Stromal cell of bone marrow (primary cell): ENCODE measurements around the gene LRCH1.
A peak's percentile ranks its signal among the peaks of the same experiment; 100 is the strongest.
"Not testable (repeated sequence)": the region's sequence is repeated elsewhere in the genome, so short reads cannot be mapped to it uniquely, and the experiment has no call there.

ENCODE experiments used
- DNase-seq: peaks from one replicate; pipeline ENCODE4 v3.0.0-alpha.2; 2012; ENCODE audit warnings: low read depth

Gene LRCH1, protein sequence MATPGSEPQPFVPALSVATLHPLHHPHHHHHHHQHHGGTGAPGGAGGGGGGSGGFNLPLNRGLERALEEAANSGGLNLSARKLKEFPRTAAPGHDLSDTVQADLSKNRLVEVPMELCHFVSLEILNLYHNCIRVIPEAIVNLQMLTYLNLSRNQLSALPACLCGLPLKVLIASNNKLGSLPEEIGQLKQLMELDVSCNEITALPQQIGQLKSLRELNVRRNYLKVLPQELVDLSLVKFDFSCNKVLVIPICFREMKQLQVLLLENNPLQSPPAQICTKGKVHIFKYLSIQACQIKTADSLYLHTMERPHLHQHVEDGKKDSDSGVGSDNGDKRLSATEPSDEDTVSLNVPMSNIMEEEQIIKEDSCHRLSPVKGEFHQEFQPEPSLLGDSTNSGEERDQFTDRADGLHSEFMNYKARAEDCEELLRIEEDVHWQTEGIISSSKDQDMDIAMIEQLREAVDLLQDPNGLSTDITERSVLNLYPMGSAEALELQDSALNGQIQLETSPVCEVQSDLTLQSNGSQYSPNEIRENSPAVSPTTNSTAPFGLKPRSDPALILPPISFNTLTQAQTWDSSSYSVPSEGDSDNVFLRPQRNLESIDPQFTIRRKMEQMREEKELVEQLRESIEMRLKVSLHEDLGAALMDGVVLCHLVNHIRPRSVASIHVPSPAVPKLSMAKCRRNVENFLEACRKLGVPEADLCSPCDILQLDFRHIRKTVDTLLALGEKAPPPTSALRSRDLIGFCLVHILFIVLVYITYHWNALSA

DNA sequence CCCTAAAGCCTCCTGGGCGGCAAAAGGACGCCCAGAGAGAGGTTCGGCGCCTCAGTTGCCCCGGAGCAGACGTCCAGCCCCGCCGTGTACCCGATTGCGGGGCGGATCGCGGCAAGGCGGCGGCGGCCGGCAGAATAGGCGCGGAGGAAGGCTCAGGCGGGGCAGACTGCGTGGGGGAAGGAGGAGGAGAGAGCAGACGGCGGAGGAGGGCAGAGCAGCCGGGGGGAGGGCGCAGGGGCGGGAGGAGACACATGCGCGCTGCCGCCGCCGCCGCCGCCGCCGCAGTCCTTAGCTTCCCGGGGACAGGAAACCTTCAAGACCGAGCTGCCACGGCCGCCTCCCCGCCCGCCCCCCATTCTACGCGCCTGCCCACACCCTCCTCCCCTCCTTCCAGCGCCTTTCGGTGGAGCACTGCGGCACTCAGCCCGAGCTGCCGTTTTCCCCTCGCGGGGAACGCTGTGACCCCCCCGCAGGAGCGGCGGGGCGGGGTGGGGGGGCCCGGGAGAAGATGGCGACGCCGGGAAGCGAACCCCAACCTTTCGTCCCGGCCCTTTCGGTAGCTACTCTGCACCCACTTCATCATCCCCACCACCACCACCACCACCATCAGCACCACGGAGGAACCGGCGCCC lies at the start of gene LRCH1:
TSS of gene LRCH1 (plus strand) at position 282 of the 632 bp plus-strand sequence. CDS start at position 509, 227 bp downstream.
- peak; percentile 74 for DNase-seq

DNA sequence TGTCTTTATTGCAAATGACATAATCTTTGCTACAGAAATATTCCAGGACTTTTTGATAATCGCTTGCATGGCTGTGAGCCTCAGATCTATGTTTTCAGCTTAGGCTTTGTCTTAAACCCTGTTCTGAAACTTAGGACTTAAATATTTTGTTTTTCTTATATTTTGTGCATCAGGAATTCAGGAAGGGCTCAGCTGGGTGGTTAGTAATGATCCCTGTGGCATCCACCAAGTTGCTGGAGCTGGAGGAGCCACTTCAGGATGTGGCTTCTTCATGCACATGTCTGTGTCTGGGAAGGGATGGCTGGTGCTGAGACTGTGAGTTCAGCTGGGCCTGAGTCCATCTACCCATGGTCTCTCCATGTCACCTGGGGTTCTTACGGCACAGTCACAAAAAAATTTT lies 48.9 kb upstream of the LRCH1 start:
- DNase-seq: no peak

GRCh38 chr13:46507981-46508380 lies 45.0 kb upstream of the LRCH1 start:
- DNase-seq: no peak

DNA sequence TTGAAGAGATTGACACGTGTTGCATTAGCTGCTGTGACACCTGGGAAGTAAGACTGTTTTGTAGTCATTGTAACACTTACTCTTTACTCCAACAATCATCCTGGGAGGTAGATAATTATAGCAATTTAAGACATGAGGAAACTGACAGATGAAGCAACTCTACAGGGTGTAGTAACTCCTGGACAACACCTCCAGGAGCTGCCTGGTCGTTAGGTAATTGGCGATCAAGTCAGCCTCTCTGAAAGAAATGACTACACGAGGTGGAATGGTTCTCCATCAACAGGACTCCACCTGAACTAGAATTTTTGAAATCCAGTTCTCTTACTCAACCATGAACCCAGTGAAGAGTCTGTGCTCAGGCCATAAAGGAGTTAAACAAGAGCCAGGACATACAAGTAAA lies 43.0 kb upstream of the LRCH1 start:
- no peak for DNase-seq

DNA sequence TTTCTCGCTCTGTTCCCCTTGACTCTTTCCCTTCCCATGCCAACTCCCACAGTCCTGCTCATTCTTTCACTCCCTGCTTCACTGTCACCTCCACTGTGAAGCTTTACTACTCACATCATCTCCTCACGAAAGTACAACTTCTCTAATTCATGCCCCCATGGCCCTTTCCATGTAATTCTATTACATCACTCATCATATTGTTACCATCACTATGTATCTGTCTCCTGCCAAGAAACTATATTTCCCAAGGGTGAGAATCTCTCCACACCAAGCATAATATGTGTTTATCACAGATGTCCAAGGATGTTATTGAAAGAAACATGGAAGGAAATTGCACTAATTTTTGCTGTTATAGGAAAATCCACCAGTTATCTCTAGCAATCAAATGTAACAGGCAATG lies 37.2 kb upstream of the LRCH1 start:
- DNase-seq: no peak

GRCh38 chr13:46516599-46517338 lies 36.2 kb upstream of the LRCH1 start:
- DNase-seq: peak; percentile 44

- not testable (repeated sequence) for DNase-seq
Measured at GRCh38 chr13:46517748-46518147, 35.2 kb upstream of the LRCH1 start.

GRCh38 chr13:46519182-46519581 lies 33.8 kb upstream of the LRCH1 start:
- no peak for DNase-seq

GRCh38 chr13:46520166-46520565 lies 32.8 kb upstream of the LRCH1 start:
- DNase-seq: no peak

GRCh38 chr13:46521486-46521885 lies 31.5 kb upstream of the LRCH1 start:
- no peak for DNase-seq

GRCh38 chr13:46521921-46522747 lies 30.8 kb upstream of the LRCH1 start:
- no peak for DNase-seq

DNA sequence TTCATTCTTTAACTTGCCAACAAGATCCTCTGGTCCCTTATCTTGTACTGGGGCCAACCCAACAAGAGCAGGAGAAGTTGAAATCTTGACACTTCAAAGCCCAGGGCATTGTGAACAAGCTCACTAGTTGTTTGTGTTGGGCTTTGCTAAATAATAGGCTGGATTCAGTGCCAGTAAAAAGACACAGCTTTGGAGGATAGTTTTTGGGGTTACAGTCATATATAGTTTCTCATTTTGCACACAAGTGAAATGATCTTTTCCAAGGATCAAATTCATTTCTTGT lies 30.3 kb upstream of the LRCH1 start:
- DNase-seq: no peak

GRCh38 chr13:46523972-46524752 lies 28.8 kb upstream of the LRCH1 start:
- peak; percentile 49 for DNase-seq

- no peak for DNase-seq
Measured at GRCh38 chr13:46526100-46526735, 26.8 kb upstream of the LRCH1 start.

DNA sequence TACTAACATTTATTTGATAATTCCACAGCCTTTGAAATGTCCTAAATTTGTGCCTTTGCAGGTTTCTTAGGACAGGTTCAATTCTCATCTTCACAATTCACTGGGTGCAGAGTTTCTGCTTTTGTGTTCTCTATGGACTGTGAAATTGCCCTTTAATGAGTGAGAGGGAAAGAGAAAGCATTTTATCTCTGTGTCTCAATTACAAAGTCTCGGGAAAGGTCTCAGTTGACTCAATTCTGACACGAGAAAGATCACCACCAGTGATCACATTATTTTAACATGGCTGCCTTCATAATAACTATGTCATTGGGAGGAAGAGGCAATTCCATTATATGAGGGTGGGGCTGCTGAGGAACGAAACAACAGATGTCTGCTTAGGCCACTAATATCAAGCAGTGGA lies 26.2 kb upstream of the LRCH1 start:
- no peak for DNase-seq

DNA sequence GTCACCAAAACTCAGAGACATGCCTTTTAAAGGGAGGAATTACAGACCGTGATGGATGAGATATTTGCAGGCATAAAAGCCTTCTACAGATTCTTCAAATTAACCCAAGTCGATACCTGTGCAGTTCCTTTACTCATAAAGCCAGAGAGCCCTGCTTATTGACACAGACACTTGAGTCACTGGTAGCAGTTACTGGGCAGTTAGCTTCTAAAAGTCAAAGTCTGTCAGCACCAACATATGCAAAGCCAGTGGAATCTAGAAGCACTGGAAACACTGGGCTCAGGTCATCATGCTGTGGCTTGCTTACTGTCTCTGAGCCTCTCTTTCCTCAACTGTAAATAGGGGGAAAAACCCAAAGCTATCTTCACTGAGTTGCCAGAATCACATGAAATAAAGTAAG lies 25.7 kb upstream of the LRCH1 start:
- DNase-seq: no peak

- no peak for DNase-seq
Measured at GRCh38 chr13:46529216-46529919, 23.6 kb upstream of the LRCH1 start.

- DNase-seq: peak; percentile 78
Measured at GRCh38 chr13:46530084-46530935, 22.7 kb upstream of the LRCH1 start.

DNA sequence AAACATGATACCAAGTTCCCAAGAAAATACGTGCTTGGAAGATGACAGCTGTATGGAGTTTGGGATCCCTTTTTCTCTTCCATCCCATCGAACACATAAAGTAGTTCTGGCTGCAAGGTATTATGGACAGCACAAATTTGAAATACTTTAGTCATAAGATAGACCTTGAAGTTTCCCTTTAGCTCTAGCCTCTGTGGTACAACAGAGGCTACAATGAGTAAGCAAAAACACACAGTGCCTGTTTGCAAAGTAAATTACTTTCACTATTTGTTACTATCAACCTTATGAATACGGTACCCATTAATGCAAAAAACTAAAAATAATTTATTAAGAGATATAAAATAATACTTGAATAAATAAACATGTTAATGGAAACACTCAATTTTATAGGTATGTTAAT lies 21.0 kb upstream of the LRCH1 start:
- DNase-seq: no peak
